NCI-H82 treated with DMSO at 0.1 percent for 48 hours (cell line): Measurements from ENCODE around the gene TMEM269.
A peak's percentile ranks its signal among the peaks of the same experiment; 100 is the strongest.
"Not testable (repeated sequence)": the region's sequence is repeated elsewhere in the genome, so short reads cannot be mapped to it uniquely, and the experiment has no call there.

Experiments
- DNase-seq: peaks from one replicate; lab custom pipeline; 2025; ENCODE audit not compliant: unreplicated experiment; lab: John Stamatoyannopoulos, UW

TMEM269 gene

GRCh38 chr1:42773420-42773819 lies 11.4 kb upstream of the TMEM269 start:
- DNase-seq, result no peak

DNA sequence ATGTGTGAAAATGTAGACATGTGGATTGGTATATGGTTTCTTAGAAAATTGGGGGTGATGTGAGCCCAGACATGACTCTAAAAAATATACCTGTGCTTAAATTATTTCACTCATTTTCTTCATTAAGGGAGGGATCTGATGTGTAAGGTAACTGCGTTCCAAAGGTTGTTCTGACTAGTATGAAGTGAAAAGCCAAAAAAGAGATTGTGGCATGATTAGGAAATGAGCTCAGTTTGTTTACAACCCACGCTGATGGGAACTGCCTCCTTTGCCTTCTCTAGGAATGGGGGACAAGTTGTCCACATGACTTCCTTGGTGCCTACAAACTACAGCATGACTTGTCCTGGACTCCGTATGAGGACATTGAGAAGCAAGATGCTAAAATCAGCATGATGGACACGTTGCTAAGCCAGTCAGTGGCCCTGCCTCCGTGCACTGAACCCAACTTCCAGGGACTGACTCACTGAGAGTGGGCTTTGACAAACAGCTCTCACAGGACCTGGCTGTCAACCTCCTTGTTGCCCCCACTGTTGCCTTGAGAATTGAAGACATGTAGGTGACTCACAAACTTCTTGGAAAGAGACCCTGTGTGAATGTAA lies 9.8 kb upstream of the TMEM269 start:
- DNase-seq, result no peak

GRCh38 chr1:42776502-42776901 lies 8.3 kb upstream of the TMEM269 start:
- DNase-seq, result no peak

- DNase-seq, result peak; percentile 63
Measured at GRCh38 chr1:42777852-42778251, 6.9 kb upstream of the TMEM269 start.

GRCh38 chr1:42779725-42780124 lies 5.1 kb upstream of the TMEM269 start:
- no peak for DNase-seq

DNA sequence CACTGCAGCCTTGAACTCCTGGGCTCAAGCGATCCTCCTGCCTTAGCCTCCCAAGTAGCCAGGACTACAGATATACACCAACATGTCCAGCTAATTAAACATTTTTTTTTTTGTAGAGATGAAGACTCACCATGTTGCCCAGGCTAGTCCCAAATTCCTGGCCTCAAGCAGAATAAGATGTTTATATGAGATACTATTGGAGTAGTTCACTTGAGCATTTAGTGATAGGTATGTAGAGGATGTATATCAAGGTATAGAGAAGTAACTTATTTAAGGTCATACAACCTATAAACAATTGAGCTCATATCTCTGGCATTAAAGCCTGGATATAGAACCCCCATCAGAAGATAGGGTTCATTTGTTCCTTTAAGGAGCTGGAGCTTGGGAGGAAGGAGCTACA lies 4.6 kb upstream of the TMEM269 start:
- DNase-seq, result no peak

GRCh38 chr1:42783092-42783491 lies 1.7 kb upstream of the TMEM269 start:
- DNase-seq, result no peak

GRCh38 chr1:42784547-42784945 lies 245 bp upstream of the TMEM269 start:
- DNase-seq, result no peak

DNA sequence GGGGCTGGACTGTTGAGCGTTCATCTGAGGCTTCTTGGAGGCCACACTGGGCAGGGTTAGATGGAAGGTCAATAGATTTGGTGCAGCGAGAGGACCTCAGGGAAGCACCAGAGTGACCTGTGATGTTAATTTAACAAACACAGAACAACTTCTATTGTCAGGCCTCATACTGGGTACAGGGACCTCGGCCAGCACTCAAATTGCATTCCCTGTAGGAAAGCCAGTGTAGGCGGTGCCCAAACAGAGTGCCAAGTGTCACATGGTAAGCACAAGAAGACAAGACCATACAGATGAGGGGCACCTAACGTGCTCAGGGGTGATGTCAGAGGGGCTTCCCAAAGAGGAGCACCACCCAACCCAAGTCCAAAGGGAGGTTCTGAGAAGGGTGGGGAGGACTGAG lies 1.3 kb downstream of the TMEM269 start:
- no peak for DNase-seq

- peak; percentile 70 for DNase-seq
Measured at GRCh38 chr1:42788021-42788420, 3.2 kb downstream of the TMEM269 start.

GRCh38 chr1:42793824-42794223 lies 9.0 kb downstream of the TMEM269 start:
- no peak for DNase-seq

GRCh38 chr1:42797414-42797813 lies 12.6 kb downstream of the TMEM269 start:
- DNase-seq, result no peak

GRCh38 chr1:42797979-42798378 lies 13.2 kb downstream of the TMEM269 start:
- no peak for DNase-seq

DNA sequence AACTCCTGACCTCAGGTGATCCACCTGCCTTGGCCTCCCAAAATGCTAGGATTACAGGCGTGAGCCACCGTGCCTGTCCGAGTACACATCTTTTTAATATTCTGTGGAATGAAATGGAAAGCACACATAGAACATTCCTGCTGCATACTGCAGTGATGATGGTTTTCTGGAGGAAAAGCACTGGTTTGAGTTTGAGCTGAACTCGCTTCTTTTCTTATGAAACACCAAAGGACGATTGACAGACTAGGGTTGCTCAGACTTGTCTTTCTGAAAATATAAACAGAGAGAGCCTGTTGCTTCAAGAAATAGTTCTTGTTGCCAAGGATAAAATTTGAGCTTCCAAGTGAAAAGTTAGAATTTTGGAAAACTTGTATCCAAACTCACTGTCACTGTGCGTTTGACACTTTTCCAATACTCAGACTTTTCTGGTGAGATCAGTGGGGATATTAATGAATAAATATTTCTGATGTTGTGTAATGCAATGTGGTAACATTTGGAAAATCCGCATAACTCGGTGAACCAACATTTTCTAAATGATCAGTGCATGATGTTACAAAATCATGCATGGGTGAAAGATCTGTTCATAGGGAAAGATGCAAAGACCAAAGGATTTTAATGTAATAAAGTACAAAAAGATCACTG lies 17.2 kb downstream of the TMEM269 start:
- DNase-seq, result no peak

- no peak for DNase-seq
Measured at GRCh38 chr1:42806171-42806570, 21.4 kb downstream of the TMEM269 start.

- no peak for DNase-seq
Measured at GRCh38 chr1:42806593-42806992, 21.8 kb downstream of the TMEM269 start.

GRCh38 chr1:42807056-42807668 lies 22.4 kb downstream of the TMEM269 start:
- peak; percentile 92 for DNase-seq

DNA sequence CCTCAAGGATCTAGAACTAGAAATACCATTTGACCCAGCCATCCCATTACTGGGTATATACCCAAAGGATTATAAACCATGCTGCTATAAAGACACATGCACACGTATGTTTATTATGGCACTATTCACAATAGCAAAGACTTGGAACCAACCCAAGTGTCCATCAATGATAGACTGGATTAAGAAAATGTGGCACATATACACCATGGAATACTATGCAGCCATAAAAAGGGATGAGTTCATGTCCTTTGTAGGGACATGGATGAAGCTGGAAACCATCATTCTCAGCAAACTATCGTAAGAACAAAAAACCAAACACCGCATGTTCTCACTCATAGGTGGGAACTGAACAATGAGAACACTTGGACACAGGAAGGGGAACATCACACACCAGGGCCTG lies 30.0 kb downstream of the TMEM269 start:
- not testable (repeated sequence) for DNase-seq

- DNase-seq, result no peak
Measured at GRCh38 chr1:42815941-42816584, 31.3 kb downstream of the TMEM269 start.

- peak; percentile 76 for DNase-seq
Measured at GRCh38 chr1:42816585-42817439, 32.0 kb downstream of the TMEM269 start, which contains the start of the genes ERMAP and SVBP. ERMAP (plus strand) TSS chr1:42817122; CDS start chr1:42830449, 13,327 bp downstream. SVBP (minus strand) TSS chr1:42817397; CDS start chr1:42816544, 853 bp downstream.

- no peak for DNase-seq
Measured at GRCh38 chr1:42817440-42817767, 32.6 kb downstream of the TMEM269 start.
